Dedifferentiated amniotic fluid mesenchymal stem cell (primary cell): Measurements from ENCODE around the gene KRTAP10-11.
"Not testable (repeated sequence)": the region's sequence is repeated elsewhere in the genome, so short reads cannot be mapped to it uniquely, and the experiment has no call there.

ENCODE experiments used
- DNase-seq: peaks from one replicate; pipeline ENCODE4 v3.0.0-alpha.2; 2016; ENCODE audit errors: extremely low spot score

The KRTAP10-11 gene

GRCh38 chr21:44639331-44639655 lies 6.9 kb upstream of the KRTAP10-11 start:
- no peak for DNase-seq

- no peak for DNase-seq
These were observed 5.5 kb upstream of the KRTAP10-11 start for GRCh38 chr21:44640761-44641160.

GRCh38 chr21:44643741-44644310 lies 2.4 kb upstream of the KRTAP10-11 start:
- no peak for DNase-seq

GRCh38 chr21:44644878-44645277 lies 1.3 kb upstream of the KRTAP10-11 start:
- no peak for DNase-seq

- DNase-seq = no peak
These were observed 973 bp downstream of the KRTAP10-11 start for GRCh38 chr21:44647222-44647552.

- no peak for DNase-seq
These were observed 2.5 kb downstream of the KRTAP10-11 start for GRCh38 chr21:44648557-44649311.

GRCh38 chr21:44649521-44650100 lies 3.4 kb downstream of the KRTAP10-11 start:
- no peak for DNase-seq

GRCh38 chr21:44650265-44650972 lies 4.2 kb downstream of the KRTAP10-11 start:
- no peak for DNase-seq

- no peak for DNase-seq
These were observed 4.9 kb downstream of the KRTAP10-11 start for GRCh38 chr21:44650973-44651675.

- DNase-seq = no peak
These were observed 6.9 kb downstream of the KRTAP10-11 start for GRCh38 chr21:44653123-44653522.

- DNase-seq = no peak
These were observed 7.7 kb downstream of the KRTAP10-11 start for GRCh38 chr21:44653656-44654575.

- DNase-seq = no peak
These were observed 8.5 kb downstream of the KRTAP10-11 start, which contains the start of gene KRTAP12-4 for GRCh38 chr21:44654576-44655175. KRTAP12-4 (minus strand) TSS chr21:44654659; CDS start chr21:44654614, 45 bp downstream.

GRCh38 chr21:44656868-44657267 lies 10.7 kb downstream of the KRTAP10-11 start:
- no peak for DNase-seq

GRCh38 chr21:44657635-44658540 lies 11.7 kb downstream of the KRTAP10-11 start, which contains the start of gene KRTAP12-3:
KRTAP12-3 (plus strand) TSS chr21:44657932; CDS start chr21:44657980, 48 bp downstream.
- no peak for DNase-seq

GRCh38 chr21:44658541-44658910 lies 12.3 kb downstream of the KRTAP10-11 start:
- DNase-seq = no peak

- DNase-seq = no peak
These were observed 12.8 kb downstream of the KRTAP10-11 start for GRCh38 chr21:44658913-44659595.

- DNase-seq = not testable (repeated sequence)
These were observed 15.4 kb downstream of the KRTAP10-11 start for GRCh38 chr21:44661567-44661966.

GRCh38 chr21:44664691-44665090 lies 18.5 kb downstream of the KRTAP10-11 start:
- no peak for DNase-seq
